Pancreas (tissue), 10 donors: Measurements from ENCODE around the gene ATP8A2. TPM values are rescaled to one million over a fixed set of nuclear protein-coding genes. Genes with fewer than 3 reads are reported as not detected.

Experiments used
- ATAC-seq, 4 donors: fragments of 200-7000 bp; cut with Tn5 transposase; one replicate each; pipeline versions ENCODE4 v1.8.0 to v1.9.1; 2020; ENCODE audit warnings: mild to moderate bottlenecking in 4 of 4, moderate library complexity in 4 of 4
- DNase-seq, 6 donors: peaks; one replicate each; pipeline ENCODE4 v3.0.0-alpha.2; 2020
- FAIRE-seq: peaks from 2 replicates; lab custom pipeline; 2012; peaks lifted over from hg19 to GRCh38; lab: Jason Lieb, UNC
- H3K27ac ChIP-seq, 4 donors: fragments of 200-600 bp; sonication (generic); 1 replicate in 3 of 4; 2 replicates in 1 of 4; pipeline versions ENCODE4 v1.5.0 to v1.8.0; 2020
- H3K27me3 ChIP-seq, 4 donors: fragments of 200-600 bp; one replicate each; pipeline ENCODE4 v1.8.0; 2021
- H3K36me3 ChIP-seq, 3 donors: fragments of 200-600 bp; sonication (generic) in 1 of 3; one replicate each; pipeline versions ENCODE4 v1.5.0 to v1.8.0; 2020 to 2021
- H3K4me1 ChIP-seq, 3 donors: fragments of 200-600 bp; one replicate each; pipeline ENCODE4 v1.8.0; 2021
- H3K4me3 ChIP-seq, 4 donors: fragments of 200-600 bp; sonication (generic) in 2 of 4; one replicate each; pipeline versions ENCODE4 v1.5.0 to v1.8.0; 2020 to 2021
- H3K9me3 ChIP-seq, 4 donors: fragments of 200-600 bp; one replicate each; pipeline ENCODE4 v1.8.0; 2021
- CTCF ChIP-seq, 4 donors: fragments of 200-600 bp; sonication (generic) in 3 of 4; IDR thresholded peaks; one replicate each; pipeline versions ENCODE4 v1.5.0 to v1.8.0; 2021; ENCODE audit warnings: antibody characterized with exemption in 4 of 4
- WGBS, 2 donors: extraction: QIAGEN DNeasy Blood & Tissue Kit; methylation state at CpG; one replicate each; pipeline ENCODE4 v1.1.7; 2013; 5-methylcytosine and 5-hydroxymethylcytosine counted together
- intact Hi-C, 3 donors: fragments of 100-400 bp; cut with DNase I; formaldehyde crosslinking; loops; one replicate each; pipeline versions ENCODE4 v1.11.1 to v1.14.2; 2022
- polyA plus RNA-seq, 2 donors: library from polyadenylated mRNA; stranded (reverse); fragments of 200-250 nt; gene quantifications; one replicate each; pipeline ENCODE4 v1.2.3, GENCODE V29; 2013
- total RNA-seq, 6 donors: library from RNA; stranded (reverse); fragmentation: NEBNext Ultra II Directional in 4 of 6; extraction: Animal tissue kit (Norgen Biotek cat#: 25700) in 4 of 6; gene quantifications; one replicate each; pipeline versions ENCODE4 v1.2.1 to v1.2.4, GENCODE V29; 2021 to 2023
- donor health status: healthy with polysubstance abuse.
- donor health status: DM: no; HTN: no; CAD: no; lungs with moderate emphysema.
- donor health status: DM: no; HTN: no; CAD: no.
- donor health status: control.
- donor health status: control.
- donor health status: Bipolar disorder and iron deficiency.
- donor health status: DM: yes; HTN: yes; CAD: no.
- donor health status: DM: no; HTN: no; CAD: no.
- donor health status: DM: no; HTN: no; CAD: no.
- donor health status: DM: yes; HTN: yes; CAD: no.

Gene ATP8A2
- total and polyA plus RNA-seq, 8 donors: 0.04 to 0.28 (median 0.14) TPM

- intact Hi-C loops: no loop called here
- FAIRE-seq: no peak
- WGBS, 2 donors: 43 to 66% methylated on average over 4 of the region's 4 CpGs
These were observed 490.4 kb downstream of the ATP8A2 start for GRCh38 chr13:25862156-25862555.

GRCh38 chr13:25864116-25864515 lies 492.3 kb downstream of the ATP8A2 start:
- FAIRE-seq (no peak), ATAC-seq (no peak), DNase-seq (no peak)
- H3K27me3 ChIP-seq: no peaks in the 10 kb centered on the region
- H3K36me3 ChIP-seq: no peaks in the 10 kb centered on the region
- no peak overlapping the region for H3K27ac ChIP-seq
- intact Hi-C loops: no loop called here
- no peak for TF ChIP-seq CTCF (IDR thresholded peaks at IDR 0.05)
- 63 to 65% methylated on average over 6 of the region's 6 CpGs for WGBS, 2 donors
- no peak overlapping the region for H3K4me3 ChIP-seq
- H3K9me3 ChIP-seq: no peaks in the 10 kb centered on the region
- H3K4me1 ChIP-seq: no peaks in the 10 kb centered on the region

More at GRCh38 chr13:25862156-25862555, 490.4 kb downstream of the ATP8A2 start:
- no peak overlapping the region for H3K27ac ChIP-seq
- no peaks in the 10 kb centered on the region for H3K27me3 ChIP-seq
- H3K9me3 ChIP-seq: no peaks in the 10 kb centered on the region
- H3K36me3 ChIP-seq: no peaks in the 10 kb centered on the region
- ATAC-seq (no peak), DNase-seq (no peak)
- TF ChIP-seq CTCF (IDR thresholded peaks at IDR 0.05): no peak
- H3K4me3 ChIP-seq: no peak overlapping the region
- no peaks in the 10 kb centered on the region for H3K4me1 ChIP-seq

GRCh38 chr13:25864936-25865335 lies 493.2 kb downstream of the ATP8A2 start:
- ATAC-seq: no peak
- no peak overlapping the region for H3K27ac ChIP-seq
- H3K4me3 ChIP-seq: no peak overlapping the region
- no peaks in the 10 kb centered on the region for H3K4me1 ChIP-seq
- H3K27me3 ChIP-seq: no peaks in the 10 kb centered on the region
- TF ChIP-seq CTCF (IDR thresholded peaks at IDR 0.05): no peak
- DNase-seq: no peak
- no peaks in the 10 kb centered on the region for H3K36me3 ChIP-seq
- intact Hi-C loops: no loop called here
- no peaks in the 10 kb centered on the region for H3K9me3 ChIP-seq
- FAIRE-seq: no peak
- 69 to 70% methylated on average over 1 of the region's 1 CpG for WGBS, 2 donors

- 53 to 71% methylated on average over 2 of the region's 2 CpGs for WGBS, 2 donors
- H3K9me3 ChIP-seq: no peaks in the 10 kb centered on the region
- H3K4me3 ChIP-seq: no peak overlapping the region
- no peaks in the 10 kb centered on the region for H3K27me3 ChIP-seq
- FAIRE-seq (no peak), ATAC-seq (no peak), DNase-seq (no peak)
- TF ChIP-seq CTCF (IDR thresholded peaks at IDR 0.05): no peak
- H3K27ac ChIP-seq: no peak overlapping the region
- intact Hi-C loops: no loop called here
- no peaks in the 10 kb centered on the region for H3K4me1 ChIP-seq
- no peaks in the 10 kb centered on the region for H3K36me3 ChIP-seq
These were observed 493.6 kb downstream of the ATP8A2 start for GRCh38 chr13:25865391-25865790.

DNA sequence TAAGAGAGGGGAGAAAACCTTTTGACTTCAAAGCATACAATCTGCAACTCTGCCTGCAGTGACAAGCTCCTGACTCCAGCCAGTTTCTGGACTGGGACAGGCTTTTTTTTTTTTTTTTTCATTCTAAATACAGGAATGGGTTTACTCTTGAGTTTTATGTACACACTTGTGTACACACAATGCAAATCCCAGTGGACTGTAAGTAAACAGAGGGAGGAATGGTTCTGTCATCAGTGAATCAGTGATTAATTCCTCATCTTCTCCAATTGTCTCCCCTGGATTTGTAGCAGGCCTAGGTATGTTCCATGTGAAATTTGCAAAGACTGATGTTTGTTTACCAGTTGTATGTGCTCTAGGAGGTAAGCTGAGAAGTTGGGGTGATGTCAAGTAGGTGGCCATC lies 495.3 kb downstream of the ATP8A2 start:
- intact Hi-C loops: no loop called here
- Histone ChIP-seq H3K27me3 (no peaks in the 10 kb centered on the region), H3K27ac (no peak overlapping the region), H3K4me1 (no peaks in the 10 kb centered on the region), H3K9me3 (no peaks in the 10 kb centered on the region), H3K4me3 (no peak overlapping the region), H3K36me3 (no peaks in the 10 kb centered on the region)
- FAIRE-seq: no peak
- no peak for TF ChIP-seq CTCF (IDR thresholded peaks at IDR 0.05)
- no peak for DNase-seq
- ATAC-seq: no peak
